HG02588 (cell line): ENCODE measurements around the gene TYW3.
A peak's percentile ranks its signal among the peaks of the same experiment; 100 is the strongest.

Experiments used
- ATAC-seq: cut with Tn5 transposase; IDR thresholded peaks from one replicate; pipeline ENCODE4 v1.9.1; 2021; ENCODE audit warnings: mild to moderate bottlenecking, moderate library complexity; ENCODE audit not compliant: unreplicated experiment

Gene TYW3

GRCh38 chr1:74780594-74780993 lies 47.6 kb downstream of the TYW3 start:
- no peak for ATAC-seq

GRCh38 chr1:74785944-74786343 lies 53.0 kb downstream of the TYW3 start:
- no peak for ATAC-seq

DNA sequence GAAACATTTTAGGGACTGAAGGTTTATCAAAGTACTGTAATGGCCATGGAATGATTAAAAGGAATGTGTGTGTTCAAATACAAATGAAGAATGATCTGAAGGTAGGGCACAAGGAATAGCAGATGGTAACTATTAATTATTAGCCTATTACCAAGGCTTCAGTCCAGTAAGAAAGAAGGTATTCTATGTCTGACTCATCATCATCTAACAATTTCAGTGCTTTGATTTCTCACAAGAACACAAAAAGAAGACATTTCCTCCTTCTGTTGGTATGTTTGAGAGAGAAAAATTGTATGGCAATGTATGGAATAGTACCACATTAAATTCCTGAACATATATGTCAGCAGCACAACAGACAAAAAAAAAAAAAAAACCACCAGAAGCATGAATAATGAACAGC lies 57.5 kb downstream of the TYW3 start:
- ATAC-seq = no peak

DNA sequence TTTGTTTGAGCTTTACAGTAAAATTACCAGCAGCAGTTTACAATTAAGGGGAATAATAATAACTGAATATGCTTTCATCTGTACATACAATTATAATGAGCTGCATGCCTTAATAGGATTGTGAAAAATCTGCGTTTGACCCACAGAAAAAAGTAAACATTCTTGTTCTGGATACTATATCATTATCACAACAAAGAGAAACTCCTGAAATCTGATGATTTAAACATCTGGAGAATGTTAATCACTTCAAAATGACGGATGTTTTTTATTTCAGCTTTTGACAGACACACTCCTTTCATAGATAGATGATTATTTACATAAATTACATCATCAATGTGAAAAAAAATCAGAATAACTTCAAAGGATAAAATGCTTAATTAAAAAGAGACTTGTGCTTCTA lies 58.5 kb downstream of the TYW3 start:
- no peak for ATAC-seq

DNA sequence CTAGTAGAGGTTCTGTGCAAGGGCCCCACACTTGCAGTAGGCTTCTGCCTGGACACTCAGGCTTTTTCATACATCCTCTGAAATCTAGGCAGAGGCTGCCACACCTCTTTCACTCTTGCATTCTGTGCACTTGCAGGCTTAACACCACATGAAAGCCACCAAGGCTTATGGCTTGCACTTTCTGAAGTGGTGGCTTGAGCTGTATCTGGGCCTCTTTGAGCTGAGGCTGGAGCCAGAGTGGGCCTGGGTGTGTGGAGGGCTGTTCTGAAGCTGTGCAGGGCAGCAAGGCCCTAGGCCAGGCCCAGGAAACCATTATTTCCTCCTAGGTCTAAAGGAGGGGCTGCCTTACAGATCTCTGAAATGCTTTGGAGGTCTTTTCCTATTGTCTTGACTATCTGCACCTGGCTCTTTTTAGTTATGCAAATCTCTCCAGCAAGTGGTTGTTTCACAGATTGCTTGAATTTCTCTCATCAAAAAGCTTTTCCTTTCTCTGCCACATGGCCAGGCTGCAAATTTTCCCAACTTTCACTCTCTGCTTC lies 66.2 kb downstream of the TYW3 start:
- ATAC-seq = no peak

DNA sequence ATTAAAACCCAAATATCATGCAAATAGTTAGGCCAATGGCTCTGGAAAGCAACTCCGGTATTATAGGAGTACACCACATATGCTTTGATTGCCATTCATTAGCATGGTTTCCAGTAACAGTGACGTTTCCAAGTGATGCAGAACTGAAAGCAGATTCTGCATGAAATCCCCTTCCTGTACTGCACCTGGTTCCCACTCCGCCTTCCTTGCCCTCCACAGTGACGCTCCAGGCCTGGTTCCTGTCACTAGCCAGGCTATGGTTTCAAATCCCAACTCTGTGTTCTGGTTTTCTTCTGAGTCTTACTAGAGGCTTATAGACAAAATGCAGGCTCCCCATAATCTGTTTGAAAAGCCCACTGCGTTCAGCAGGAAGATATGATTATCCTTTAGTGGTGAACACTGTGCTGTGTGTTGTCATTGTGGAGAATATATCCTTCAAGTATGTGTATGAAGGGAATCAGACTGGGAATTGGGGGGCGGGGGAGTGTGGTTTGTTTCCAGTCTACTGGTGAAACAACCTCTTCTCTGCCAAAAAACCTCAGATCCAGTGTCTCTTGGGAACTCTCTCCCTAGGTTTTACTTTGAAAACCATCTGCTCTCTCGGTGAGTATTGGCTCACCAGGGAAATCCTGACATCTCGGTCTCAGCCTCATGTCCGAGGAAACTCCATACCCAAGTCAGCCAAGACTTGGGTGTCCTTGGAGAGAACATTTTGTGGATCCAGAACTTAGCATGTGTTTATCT lies 78.7 kb downstream of the TYW3 start:
- peak; percentile 70 for ATAC-seq

- peak; percentile 92 for ATAC-seq
Measured at GRCh38 chr1:74812180-74812541, 79.2 kb downstream of the TYW3 start.
